ENCODE data around the gene EN2.

EN2 gene

GRCh38 chr7:155483868-155484325 lies 26.0 kb downstream of the EN2 start:
- in situ Hi-C loops (cut with HindIII; ENCODE audit: low sequenced_read_pairs) = loop anchor here (5.0 kb wide), 1 partner anchor 47 kb away; no protein-coding TSS in a partner anchor

GRCh38 chr7:155484483-155485399 lies 26.8 kb downstream of the EN2 start:
- in situ Hi-C loops (cut with HindIII; ENCODE audit: low sequenced_read_pairs) = loop anchor here (5.0 kb wide), 2 partner anchors 47 to 53 kb away; no protein-coding TSS in a partner anchor

GRCh38 chr7:155486783-155487508 lies 29.0 kb downstream of the EN2 start:
- in situ Hi-C loops (cut with HindIII; ENCODE audit: low sequenced_read_pairs) = loop anchor here (5.0 kb wide), 1 partner anchor 50 kb away; no protein-coding TSS in a partner anchor

GRCh38 chr7:155487509-155488482 lies 29.9 kb downstream of the EN2 start:
- in situ Hi-C loops (cut with HindIII; ENCODE audit: low sequenced_read_pairs) = loop anchor here (5.0 kb wide), 1 partner anchor 50 kb away; no protein-coding TSS in a partner anchor

GRCh38 chr7:155488483-155489127 lies 30.7 kb downstream of the EN2 start:
- in situ Hi-C loops (cut with HindIII; ENCODE audit: low sequenced_read_pairs) = loop anchor here (5.0 kb wide), 1 partner anchor 49 kb away; no protein-coding TSS in a partner anchor

GRCh38 chr7:155489158-155489840 lies 31.4 kb downstream of the EN2 start:
- in situ Hi-C loops (cut with HindIII; ENCODE audit: low sequenced_read_pairs) = loop anchor here (5.0 kb wide), 1 partner anchor 48 kb away; no protein-coding TSS in a partner anchor

GRCh38 chr7:155489862-155490696 lies 32.1 kb downstream of the EN2 start:
- in situ Hi-C loops (cut with HindIII; ENCODE audit: low sequenced_read_pairs) = loop anchor here (5.0 kb wide), 1 partner anchor 47 kb away; no protein-coding TSS in a partner anchor

GRCh38 chr7:155490697-155491628 lies 33.0 kb downstream of the EN2 start:
- in situ Hi-C loops (cut with HindIII; ENCODE audit: low sequenced_read_pairs) = no loop called here

- in situ Hi-C loops (cut with HindIII; ENCODE audit: low sequenced_read_pairs) = no loop called here
These were observed 33.9 kb downstream of the EN2 start for GRCh38 chr7:155491812-155492211.

- in situ Hi-C loops (cut with HindIII; ENCODE audit: low sequenced_read_pairs) = no loop called here
These were observed 36.0 kb downstream of the EN2 start for GRCh38 chr7:155493744-155494538.

GRCh38 chr7:155494551-155494950 lies 36.6 kb downstream of the EN2 start:
- in situ Hi-C loops (cut with HindIII; ENCODE audit: low sequenced_read_pairs) = no loop called here

- in situ Hi-C loops (cut with HindIII; ENCODE audit: low sequenced_read_pairs) = no loop called here
These were observed 37.7 kb downstream of the EN2 start for GRCh38 chr7:155495440-155496248.

GRCh38 chr7:155496267-155497005 lies 38.5 kb downstream of the EN2 start:
- in situ Hi-C loops (cut with HindIII; ENCODE audit: low sequenced_read_pairs) = no loop called here

GRCh38 chr7:155497149-155497901 lies 39.4 kb downstream of the EN2 start:
- in situ Hi-C loops (cut with HindIII; ENCODE audit: low sequenced_read_pairs) = no loop called here
